Activated naive CD4-positive, alpha-beta T cell treated with anti-CD3 and anti-CD28 coated beads, Interleukin-2, amount 50 U/mL, for 24 hours (primary cell): Measurements from ENCODE around the gene CYP2S1.
A peak's percentile ranks its signal among the peaks of the same experiment; 100 is the strongest.
"Not testable (repeated sequence)": the region's sequence is repeated elsewhere in the genome, so short reads cannot be mapped to it uniquely, and the experiment has no call there.

Experiments used
- H3K27ac Mint-ChIP-seq: one replicate; pipeline ENCODE4 v1.8.0; 2021; ENCODE audit warnings: mild to moderate bottlenecking, mixed read lengths
- H3K27me3 Mint-ChIP-seq: one replicate; pipeline ENCODE4 v1.8.0; 2021; ENCODE audit warnings: mixed read lengths
- H3K36me3 Mint-ChIP-seq: one replicate; pipeline ENCODE4 v1.8.0; 2021; ENCODE audit warnings: mixed read lengths
- H3K4me1 Mint-ChIP-seq: one replicate; pipeline ENCODE4 v1.8.0; 2021; ENCODE audit warnings: mixed read lengths
- H3K4me3 Mint-ChIP-seq: one replicate; pipeline ENCODE4 v1.8.0; 2021; ENCODE audit warnings: mild to moderate bottlenecking, mixed read lengths
- H3K9me3 Mint-ChIP-seq: one replicate; pipeline ENCODE4 v1.8.0; 2021; ENCODE audit warnings: mixed read lengths

Gene CYP2S1

DNA sequence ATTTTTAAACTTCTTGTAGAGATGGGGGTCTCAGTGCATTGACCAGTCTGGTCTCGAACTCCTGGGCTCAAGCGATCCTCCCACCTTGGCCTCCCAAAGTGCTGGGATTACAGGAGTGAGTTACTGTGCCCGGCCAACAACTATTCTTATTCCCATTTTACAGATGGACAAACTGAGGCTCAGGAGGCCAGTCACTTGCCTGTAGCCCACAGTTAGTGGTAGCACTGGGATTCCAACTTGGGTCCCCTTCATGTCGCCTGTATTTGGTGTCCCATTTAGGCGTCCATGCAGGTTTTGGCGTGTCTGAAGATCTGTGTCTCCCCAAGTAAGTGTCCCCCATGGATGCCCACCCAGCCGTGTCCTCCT is 25.2 kb downstream of the CYP2S1 start:
- Mint-ChIP-seq H3K4me3 (no peak overlapping the region), H3K36me3 (no peaks in the 10 kb centered on the region)

GRCh38 chr19:41218615-41219507 is 25.8 kb downstream of the CYP2S1 start, which contains the start of gene AXL:
Gene AXL, plus strand, starts transcription at chr19:41219223. Its CDS starts 170 bp downstream, at chr19:41219393.
- no peak within 1 kb of the TSS for H3K4me3 Mint-ChIP-seq
- peaks cover 16% of the 10 kb centered on the region for H3K27me3 Mint-ChIP-seq
- no peaks in the 10 kb centered on the region for H3K9me3 Mint-ChIP-seq

More for the DNA sequence above, 25.2 kb downstream of the CYP2S1 start:
- H3K27me3 Mint-ChIP-seq: peaks cover 16% of the 10 kb centered on the region
- no peak overlapping the region for H3K27ac Mint-ChIP-seq
- peaks cover 4% of the 10 kb centered on the region for H3K4me1 Mint-ChIP-seq
- no peaks in the 10 kb centered on the region for H3K9me3 Mint-ChIP-seq

GRCh38 chr19:41219924-41220567 is 27.0 kb downstream of the CYP2S1 start:
- Mint-ChIP-seq H3K27ac (peak overlapping the region; percentile 12), H3K9me3 (no peaks in the 10 kb centered on the region), H3K4me1 (peaks cover 10% of the 10 kb centered on the region), H3K36me3 (no peaks in the 10 kb centered on the region), H3K27me3 (peaks cover 16% of the 10 kb centered on the region), H3K4me3 (no peak overlapping the region)

More at GRCh38 chr19:41218615-41219507, 25.8 kb downstream of the CYP2S1 start, which contains the start of gene AXL:
- peaks cover 7% of the 10 kb centered on the region for H3K4me1 Mint-ChIP-seq
- H3K27ac Mint-ChIP-seq: peak within 1 kb of the TSS; percentile 12
- H3K36me3 Mint-ChIP-seq: no peaks in the 10 kb centered on the region

DNA sequence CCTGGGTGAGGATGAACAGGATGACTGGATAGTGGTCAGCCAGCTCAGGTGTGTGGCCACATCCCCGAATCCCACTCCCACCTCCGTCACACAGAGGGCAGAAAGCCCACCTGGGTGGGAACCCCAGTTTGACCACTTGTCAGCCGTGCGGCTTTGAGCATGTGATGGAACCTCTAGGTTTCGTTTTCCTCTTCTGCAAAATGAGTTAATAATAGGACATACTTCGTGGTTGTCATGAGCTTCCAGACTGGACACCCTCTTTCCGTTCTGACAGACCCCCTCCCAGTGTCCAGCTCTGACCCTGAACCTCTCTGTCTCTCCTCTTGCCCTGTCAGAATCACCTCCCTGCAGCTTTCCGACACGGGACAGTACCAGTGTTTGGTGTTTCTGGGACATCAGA is 27.8 kb downstream of the CYP2S1 start:
- H3K27me3 Mint-ChIP-seq: peaks cover 16% of the 10 kb centered on the region
- no peaks in the 10 kb centered on the region for H3K36me3 Mint-ChIP-seq
- no peak overlapping the region for H3K27ac Mint-ChIP-seq
- no peak overlapping the region for H3K4me3 Mint-ChIP-seq
- peaks cover 17% of the 10 kb centered on the region for H3K4me1 Mint-ChIP-seq
- no peaks in the 10 kb centered on the region for H3K9me3 Mint-ChIP-seq

- Mint-ChIP-seq H3K4me1 (peaks cover 21% of the 10 kb centered on the region), H3K27me3 (peaks cover 16% of the 10 kb centered on the region)
Observed at GRCh38 chr19:41221514-41222205, 28.6 kb downstream of the CYP2S1 start.

GRCh38 chr19:41222240-41222639 is 29.2 kb downstream of the CYP2S1 start:
- peaks cover 14% of the 10 kb centered on the region for H3K27me3 Mint-ChIP-seq
- peaks cover 27% of the 10 kb centered on the region for H3K4me1 Mint-ChIP-seq
- H3K4me3 Mint-ChIP-seq: no peak overlapping the region

More at GRCh38 chr19:41221514-41222205, 28.6 kb downstream of the CYP2S1 start:
- Mint-ChIP-seq H3K9me3 (no peaks in the 10 kb centered on the region), H3K4me3 (no peak overlapping the region), H3K27ac (no peak overlapping the region), H3K36me3 (no peaks in the 10 kb centered on the region)

GRCh38 chr19:41223431-41224234 is 30.6 kb downstream of the CYP2S1 start:
- peak overlapping the region; percentile 53 for H3K27ac Mint-ChIP-seq
- peaks cover 28% of the 10 kb centered on the region for H3K4me1 Mint-ChIP-seq
- no peaks in the 10 kb centered on the region for H3K36me3 Mint-ChIP-seq
- H3K9me3 Mint-ChIP-seq: no peaks in the 10 kb centered on the region
- H3K4me3 Mint-ChIP-seq: no peak overlapping the region
- peaks cover 12% of the 10 kb centered on the region for H3K27me3 Mint-ChIP-seq

More at GRCh38 chr19:41222240-41222639, 29.2 kb downstream of the CYP2S1 start:
- Mint-ChIP-seq H3K36me3 (no peaks in the 10 kb centered on the region), H3K9me3 (no peaks in the 10 kb centered on the region), H3K27ac (no peak overlapping the region)

- H3K4me3 Mint-ChIP-seq: no peak overlapping the region
- H3K36me3 Mint-ChIP-seq: no peaks in the 10 kb centered on the region
- H3K9me3 Mint-ChIP-seq: no peaks in the 10 kb centered on the region
- H3K27ac Mint-ChIP-seq: no peak overlapping the region
- H3K27me3 Mint-ChIP-seq: peaks cover 9% of the 10 kb centered on the region
- peaks cover 28% of the 10 kb centered on the region for H3K4me1 Mint-ChIP-seq
Observed at GRCh38 chr19:41224632-41225031, 31.6 kb downstream of the CYP2S1 start.

DNA sequence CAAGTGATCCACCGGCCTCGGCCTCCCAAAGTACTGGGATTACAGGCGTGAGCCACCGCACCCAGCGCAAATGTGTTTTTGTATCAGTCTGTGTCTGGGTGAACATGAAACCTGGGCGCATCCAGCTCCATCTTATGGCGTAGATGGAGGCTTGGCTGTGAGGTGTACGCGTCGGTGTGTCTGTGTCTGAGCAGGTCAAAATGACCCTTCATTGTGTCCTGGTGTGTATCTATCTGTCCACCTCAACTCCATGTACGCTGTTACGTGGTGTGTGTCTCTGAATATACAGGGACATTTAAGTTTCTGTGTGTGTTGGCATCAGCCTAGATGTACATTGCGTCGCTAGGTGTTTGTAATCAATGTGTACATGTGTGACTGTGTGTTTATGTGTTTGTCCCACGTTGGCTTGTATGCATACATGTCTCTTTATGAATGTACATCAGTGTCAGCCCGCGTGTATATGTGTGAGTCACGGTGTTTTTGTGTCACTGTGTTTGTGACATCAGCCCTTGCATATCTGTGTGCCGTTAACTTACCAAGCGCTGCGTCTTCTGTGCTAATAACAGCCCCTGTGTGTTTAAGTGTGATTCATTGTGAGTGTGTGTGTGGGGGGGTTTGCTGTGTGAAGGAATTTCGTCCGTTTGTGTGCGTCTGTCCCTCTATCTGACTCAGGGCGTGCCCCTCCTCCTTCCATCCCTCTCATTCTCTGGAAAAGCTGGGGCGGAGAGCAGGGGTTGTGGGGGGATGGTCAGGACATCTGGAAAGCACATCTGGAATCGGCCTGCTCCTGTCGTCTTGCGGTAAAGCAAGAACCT is 32.4 kb downstream of the CYP2S1 start:
- peak overlapping the region; percentile 82 for H3K4me3 Mint-ChIP-seq
- no peaks in the 10 kb centered on the region for H3K36me3 Mint-ChIP-seq
- H3K4me1 Mint-ChIP-seq: peaks cover 23% of the 10 kb centered on the region
- H3K27me3 Mint-ChIP-seq: peaks cover 5% of the 10 kb centered on the region
- H3K9me3 Mint-ChIP-seq: no peaks in the 10 kb centered on the region
- peak overlapping the region; percentile 86 for H3K27ac Mint-ChIP-seq

GRCh38 chr19:41226053-41226873 is 33.2 kb downstream of the CYP2S1 start:
- peaks cover 23% of the 10 kb centered on the region for H3K4me1 Mint-ChIP-seq
- H3K27ac Mint-ChIP-seq: peak overlapping the region; percentile 25
- H3K4me3 Mint-ChIP-seq: peak overlapping the region; percentile 84
- H3K9me3 Mint-ChIP-seq: no peaks in the 10 kb centered on the region
- H3K36me3 Mint-ChIP-seq: no peaks in the 10 kb centered on the region
- peaks cover 2% of the 10 kb centered on the region for H3K27me3 Mint-ChIP-seq

GRCh38 chr19:41226874-41227390 is 33.9 kb downstream of the CYP2S1 start:
- no peaks in the 10 kb centered on the region for H3K9me3 Mint-ChIP-seq
- H3K27me3 Mint-ChIP-seq: peaks cover 2% of the 10 kb centered on the region
- H3K36me3 Mint-ChIP-seq: no peaks in the 10 kb centered on the region
- H3K4me3 Mint-ChIP-seq: peak overlapping the region; percentile 84
- peaks cover 23% of the 10 kb centered on the region for H3K4me1 Mint-ChIP-seq
- no peak overlapping the region for H3K27ac Mint-ChIP-seq

- Mint-ChIP-seq H3K36me3 (no peaks in the 10 kb centered on the region), H3K27ac (no peak overlapping the region), H3K9me3 (no peaks in the 10 kb centered on the region), H3K4me1 (peaks cover 23% of the 10 kb centered on the region), H3K4me3 (no peak overlapping the region), H3K27me3 (no peaks in the 10 kb centered on the region)
Observed at GRCh38 chr19:41228486-41228885, 35.5 kb downstream of the CYP2S1 start.

GRCh38 chr19:41229338-41229737 is 36.3 kb downstream of the CYP2S1 start:
- H3K9me3 Mint-ChIP-seq, H3K27ac Mint-ChIP-seq, H3K36me3 Mint-ChIP-seq, H3K27me3 Mint-ChIP-seq, H3K4me3 Mint-ChIP-seq: not testable (repeated sequence)
- H3K4me1 Mint-ChIP-seq: peaks cover 18% of the 10 kb centered on the region
